HG03060 (cell line): ENCODE results near the gene RBKS.
"Not testable (repeated sequence)": the region's sequence is repeated elsewhere in the genome, so short reads cannot be mapped to it uniquely, and the experiment has no call there.

Source experiments
- ATAC-seq: cut with Tn5 transposase; IDR thresholded peaks from one replicate; pipeline ENCODE4 v1.9.1; 2021; ENCODE audit warnings: low read depth, moderate number of reproducible peaks; ENCODE audit not compliant: unreplicated experiment

Gene RBKS

GRCh38 chr2:27907547-27907946 is 17.4 kb upstream of the RBKS start:
- ATAC-seq, result no peak

DNA sequence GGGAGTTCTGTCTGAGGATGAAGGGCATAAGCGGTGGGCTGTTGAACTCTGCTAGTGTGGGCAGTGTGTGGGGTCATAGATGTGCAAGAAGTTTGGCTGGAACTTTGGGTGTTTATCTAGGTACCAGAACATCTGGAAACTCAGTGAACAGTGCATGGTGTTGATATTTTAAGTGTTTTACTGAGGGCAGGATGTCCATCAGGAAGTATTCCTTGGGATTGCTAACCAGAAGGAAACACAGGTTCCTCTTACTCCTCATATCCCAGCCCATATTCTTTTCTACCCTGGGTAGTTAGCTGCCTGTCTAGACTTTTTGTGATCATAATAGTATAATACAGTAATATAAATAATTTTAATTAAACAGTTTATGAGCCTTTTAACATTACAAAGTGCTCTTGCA is 15.9 kb upstream of the RBKS start:
- no peak for ATAC-seq

GRCh38 chr2:27904405-27904665 is 14.1 kb upstream of the RBKS start:
- ATAC-seq, result no peak

- no peak for ATAC-seq
These were observed 13.6 kb upstream of the RBKS start for GRCh38 chr2:27903649-27904404.

DNA sequence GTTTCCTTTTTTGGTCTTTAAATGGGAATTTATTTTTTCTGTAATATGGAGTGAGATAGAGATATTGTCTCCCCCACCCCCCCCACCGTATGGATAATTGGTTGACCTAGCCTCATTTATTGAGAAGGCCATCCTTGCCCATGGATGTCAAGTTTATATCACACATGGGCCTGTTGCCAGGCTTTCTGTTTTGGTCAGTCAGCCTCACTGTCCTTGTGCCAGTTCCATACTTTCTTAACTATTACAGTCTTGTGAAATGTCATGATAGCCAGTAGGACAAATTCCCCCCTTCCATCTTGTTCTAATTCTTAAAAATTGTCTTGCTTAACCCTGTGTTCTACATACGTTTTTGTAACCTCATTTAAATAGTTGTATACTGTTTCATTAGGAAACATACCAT is 12.8 kb upstream of the RBKS start:
- ATAC-seq, result no peak

DNA sequence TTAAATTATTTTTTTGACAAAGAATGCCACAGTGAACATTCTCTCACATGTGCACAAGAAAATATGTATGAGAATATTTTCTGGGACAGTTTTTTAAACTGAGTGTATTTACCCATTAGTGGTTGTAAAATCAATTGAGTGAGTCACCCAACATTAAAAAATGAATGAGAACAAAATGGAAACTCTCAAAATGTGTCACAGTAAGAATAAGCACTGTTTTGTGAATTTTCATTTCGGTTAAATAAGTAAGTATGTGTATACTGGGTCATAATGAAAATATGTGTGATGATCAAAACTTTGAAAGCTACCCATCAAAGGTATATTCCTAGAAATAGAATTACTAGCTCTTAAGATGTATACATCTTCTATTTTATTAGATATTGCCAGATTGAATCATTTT is 11.9 kb upstream of the RBKS start:
- no peak for ATAC-seq

DNA sequence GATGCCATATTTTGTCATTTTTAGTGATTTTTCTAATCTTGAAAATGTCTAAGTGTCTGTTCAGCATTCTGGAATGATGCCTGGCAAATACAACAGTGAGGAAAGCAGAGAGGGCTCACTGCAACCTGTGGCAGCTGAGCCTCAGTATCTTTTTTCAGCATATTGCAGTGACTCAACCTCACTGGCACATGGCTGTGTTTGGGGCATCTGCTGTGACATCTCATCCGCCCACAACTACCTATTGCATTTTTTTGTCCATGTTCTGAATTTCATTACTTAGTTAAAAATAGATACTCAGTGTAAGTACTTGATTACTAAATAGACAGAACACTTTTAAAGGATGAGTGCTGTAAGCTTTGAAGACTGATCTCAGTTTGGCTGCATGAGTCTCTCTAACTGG is 11.0 kb upstream of the RBKS start:
- ATAC-seq, result no peak

DNA sequence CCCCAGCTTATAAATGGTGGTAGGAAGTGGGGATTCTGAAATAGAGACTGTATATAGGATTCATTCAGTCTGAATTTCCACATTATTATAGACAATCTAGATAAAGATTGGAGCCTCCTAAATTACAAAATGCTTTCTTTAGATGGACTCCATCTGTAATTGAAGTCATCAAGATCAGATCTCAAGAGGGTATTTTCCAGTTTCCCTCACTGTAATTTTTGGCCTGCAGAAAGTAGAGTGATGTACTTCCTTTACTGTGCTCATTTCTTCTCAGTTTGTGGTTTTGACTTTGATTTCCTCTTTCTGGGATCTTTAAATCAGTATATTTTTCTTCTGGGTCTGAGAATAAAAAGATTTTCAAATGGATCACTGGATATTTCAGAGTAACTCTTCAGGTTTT is 7.5 kb upstream of the RBKS start:
- no peak for ATAC-seq

DNA sequence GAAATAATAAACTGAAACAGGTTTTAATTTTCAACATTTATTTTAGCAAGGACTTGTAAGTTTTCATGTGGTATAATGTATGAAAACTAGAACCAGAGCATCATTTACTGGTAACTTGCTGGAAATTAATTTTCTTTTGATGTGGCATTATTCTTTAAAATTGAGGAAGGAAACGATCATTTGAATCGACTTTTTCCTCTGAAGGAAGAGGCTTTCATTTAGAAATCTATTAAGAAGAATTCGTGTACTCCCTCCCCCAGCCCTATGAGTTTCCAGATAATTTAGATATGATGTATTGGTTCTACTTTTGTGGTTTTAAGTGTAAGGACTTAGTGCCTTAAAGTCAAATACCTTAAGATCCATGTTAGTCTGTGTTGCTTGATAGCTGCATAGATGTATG is 2.8 kb upstream of the RBKS start:
- ATAC-seq, result no peak

DNA sequence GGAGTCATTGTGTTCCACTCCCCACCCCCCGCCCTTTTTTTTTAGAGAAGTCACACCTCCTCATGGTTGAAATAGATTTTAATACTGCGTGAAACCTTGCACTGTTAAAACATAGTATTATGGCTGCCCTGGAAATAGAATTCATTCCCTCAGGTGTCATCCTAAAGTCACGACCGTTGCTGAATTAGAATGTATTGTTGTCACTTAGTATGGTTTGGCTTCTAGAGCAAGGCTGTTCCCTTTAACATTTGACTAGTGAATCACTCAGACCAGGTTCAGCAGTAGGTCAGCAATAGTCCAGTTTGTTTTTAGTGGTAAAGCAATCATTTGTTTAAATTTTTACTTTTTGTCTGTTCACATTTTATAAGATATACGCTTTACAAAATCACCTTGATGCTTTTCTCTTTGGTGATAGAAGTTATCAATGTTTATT is 1.5 kb upstream of the RBKS start:
- ATAC-seq, result no peak

GRCh38 chr2:27890924-27891672 is 911 bp upstream of the RBKS start:
- ATAC-seq, result peak; percentile 15

DNA sequence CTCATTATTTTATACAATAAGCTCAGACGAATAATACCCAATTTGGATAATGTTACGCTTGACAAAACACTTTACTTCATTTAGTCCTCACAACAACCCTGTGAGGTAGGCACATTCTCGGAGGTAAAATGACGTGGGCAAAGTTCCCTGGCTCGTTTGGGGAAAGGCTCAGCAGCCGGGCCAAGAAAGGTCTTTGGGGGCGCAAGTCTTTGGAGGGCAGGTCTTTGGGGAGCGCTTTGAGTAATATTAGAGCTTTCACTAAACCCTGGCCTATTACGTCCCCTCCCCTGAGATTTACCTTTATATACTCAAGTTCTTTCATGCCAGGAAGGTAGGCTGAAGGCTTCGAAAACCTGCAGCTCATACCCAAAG is 427 bp downstream of the RBKS start:
- ATAC-seq, result no peak

- no peak for ATAC-seq
These were observed 1.4 kb downstream of the RBKS start for GRCh38 chr2:27888790-27889189.

GRCh38 chr2:27887830-27888229 is 2.4 kb downstream of the RBKS start:
- no peak for ATAC-seq

DNA sequence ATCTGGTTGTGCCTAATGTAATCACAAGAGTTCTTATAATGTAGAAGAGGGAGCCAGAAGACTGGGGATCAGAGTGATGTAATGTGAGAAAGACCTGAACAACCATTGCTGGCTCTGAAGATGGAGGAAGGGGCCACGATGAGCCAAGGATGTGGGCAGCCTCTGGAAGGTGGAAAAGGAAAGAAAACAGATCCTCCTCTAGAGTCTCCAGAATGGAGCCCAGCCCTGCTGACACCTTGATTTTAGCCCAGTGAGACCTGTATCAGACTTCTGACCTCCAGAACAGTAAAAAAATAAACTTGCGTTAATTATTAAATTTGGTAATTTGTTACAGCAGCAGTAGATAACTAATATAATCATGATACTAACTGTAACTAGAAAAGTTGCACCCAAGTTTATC is 3.1 kb downstream of the RBKS start:
- ATAC-seq, result no peak

DNA sequence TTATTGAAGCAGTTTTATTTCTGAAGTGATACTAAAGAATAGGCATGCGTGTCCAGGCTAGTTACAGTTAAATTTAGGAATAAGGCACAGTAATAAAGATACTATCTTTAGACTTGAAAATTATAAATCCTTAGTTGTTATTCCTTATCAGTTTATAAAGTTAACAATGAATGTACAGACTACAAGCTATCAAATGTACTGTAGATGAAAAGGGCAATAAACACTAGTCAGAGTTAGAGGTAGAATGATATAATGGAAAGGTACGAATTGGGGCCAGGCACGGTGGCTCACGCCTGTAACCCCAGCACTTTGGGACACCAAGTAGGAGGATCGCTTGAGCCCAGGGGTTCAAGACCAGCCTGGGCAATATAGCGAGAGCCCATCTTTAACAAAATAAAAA is 3.9 kb downstream of the RBKS start:
- no peak for ATAC-seq

- ATAC-seq, result no peak
These were observed 4.5 kb downstream of the RBKS start for GRCh38 chr2:27885661-27886060.

GRCh38 chr2:27885234-27885633 is 5.0 kb downstream of the RBKS start:
- no peak for ATAC-seq

DNA sequence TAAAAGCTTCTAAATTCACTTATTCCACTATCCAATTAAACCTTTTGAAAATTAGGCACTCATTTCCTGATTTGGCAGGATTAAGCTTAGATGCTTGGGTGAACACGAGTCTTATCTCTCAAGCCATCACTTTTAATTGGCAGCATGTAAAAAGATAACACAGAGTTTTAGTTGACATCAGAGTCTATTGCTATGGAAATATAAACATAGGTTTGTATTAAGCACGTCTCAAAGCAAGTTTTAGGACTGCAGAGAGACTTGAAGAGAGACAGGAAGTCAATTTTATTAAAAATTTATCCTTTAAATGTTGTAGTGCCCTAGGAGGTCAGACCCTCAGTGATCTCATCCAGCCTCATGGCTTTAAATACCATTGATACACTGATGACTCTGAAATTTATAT is 5.6 kb downstream of the RBKS start:
- ATAC-seq, result no peak

DNA sequence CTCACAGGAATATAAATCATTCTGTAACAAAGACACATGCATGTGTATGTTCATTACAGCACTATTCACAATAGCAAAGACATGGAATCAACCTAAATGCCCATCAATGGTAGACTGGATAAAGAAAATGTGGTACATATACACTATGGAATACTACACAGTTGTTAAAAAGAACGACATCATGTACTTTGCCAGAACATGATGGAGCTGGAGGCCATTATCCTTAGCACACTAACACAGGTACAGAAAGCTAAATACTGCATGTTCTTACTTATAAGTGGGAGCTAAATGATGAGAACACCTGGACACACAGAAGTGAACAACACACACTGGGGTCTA is 7.6 kb downstream of the RBKS start:
- ATAC-seq, result not testable (repeated sequence)

DNA sequence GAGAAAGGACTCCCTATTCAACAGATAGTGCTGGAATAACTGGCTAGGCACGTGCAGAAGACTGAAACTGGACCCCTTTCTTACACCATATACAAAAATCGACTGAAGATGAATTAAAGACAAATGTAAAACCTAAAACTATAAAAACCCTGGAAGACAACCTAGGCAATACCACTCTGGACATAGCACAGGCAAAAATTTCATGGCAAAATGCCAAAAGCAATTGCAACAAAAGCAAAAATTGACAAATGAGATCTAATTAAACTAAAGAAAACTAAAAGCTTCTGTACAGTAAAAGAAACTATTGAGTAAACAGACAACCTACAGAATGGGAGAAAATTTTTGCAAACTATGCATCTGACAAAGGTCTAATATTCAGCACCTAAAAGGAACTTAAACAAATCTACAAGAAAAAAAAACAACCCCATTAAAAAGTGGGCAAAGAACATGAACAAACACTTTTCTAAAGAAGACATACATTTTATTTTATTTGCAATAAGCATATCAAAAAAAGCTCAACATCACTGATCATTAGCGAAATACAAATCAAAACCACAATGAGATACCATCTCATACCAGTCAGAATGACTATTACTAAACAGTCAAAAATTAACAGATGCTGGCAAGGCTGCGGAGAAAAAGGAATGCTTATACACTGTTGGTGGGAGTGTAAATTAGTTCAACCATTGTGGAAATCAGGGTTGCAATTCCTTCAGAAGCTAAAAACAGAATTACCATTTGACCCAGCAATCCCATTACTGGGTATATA is 8.2 kb downstream of the RBKS start:
- not testable (repeated sequence) for ATAC-seq

GRCh38 chr2:27878825-27879224 is 11.4 kb downstream of the RBKS start:
- no peak for ATAC-seq
